ENCODE results near the gene GRIA2. TPM values are rescaled to one million over a fixed set of nuclear protein-coding genes. Genes with fewer than 3 reads are reported as not detected.
A peak's percentile ranks its signal among the peaks of the same experiment; 100 is the strongest.
"Not testable (repeated sequence)": the region's sequence is repeated elsewhere in the genome, so short reads cannot be mapped to it uniquely, and the experiment has no call there.

GRIA2 gene
- polyA plus RNA-seq, 3 donors = 0.86 to 1.3 (median 0.88) TPM

- not testable (repeated sequence) for DNase-seq
Measured at GRCh38 chr4:157258165-157258564, 37.6 kb downstream of the GRIA2 start.

- DNase-seq = peak; percentile 57
Measured at GRCh38 chr4:157265281-157265680, 44.8 kb downstream of the GRIA2 start.

- no peak for DNase-seq
Measured at GRCh38 chr4:157270108-157270507, 49.6 kb downstream of the GRIA2 start.

- no peak for DNase-seq
Measured at GRCh38 chr4:157270552-157270951, 50.0 kb downstream of the GRIA2 start.

- no peak for DNase-seq
Measured at GRCh38 chr4:157271166-157271869, 50.8 kb downstream of the GRIA2 start.

GRCh38 chr4:157280673-157281072 is 60.1 kb downstream of the GRIA2 start:
- no peak for DNase-seq

GRCh38 chr4:157282019-157282418 is 61.5 kb downstream of the GRIA2 start:
- no peak for DNase-seq

- DNase-seq = no peak
Measured at GRCh38 chr4:157287445-157287844, 66.9 kb downstream of the GRIA2 start.

- DNase-seq = no peak
Measured at GRCh38 chr4:157290622-157291021, 70.1 kb downstream of the GRIA2 start.

- DNase-seq = no peak
Measured at GRCh38 chr4:157291071-157291470, 70.5 kb downstream of the GRIA2 start.

GRCh38 chr4:157293673-157294072 is 73.1 kb downstream of the GRIA2 start:
- no peak for DNase-seq

- DNase-seq = no peak
Measured at GRCh38 chr4:157294575-157294974, 74.0 kb downstream of the GRIA2 start.

GRCh38 chr4:157300701-157301100 is 80.2 kb downstream of the GRIA2 start:
- no peak for DNase-seq

- no peak for DNase-seq
Measured at GRCh38 chr4:157303471-157303960, 83.0 kb downstream of the GRIA2 start.

GRCh38 chr4:157304769-157305168 is 84.2 kb downstream of the GRIA2 start:
- no peak for DNase-seq

- no peak for DNase-seq
Measured at GRCh38 chr4:157312702-157313101, 92.2 kb downstream of the GRIA2 start.

- no peak for DNase-seq
Measured at GRCh38 chr4:157314906-157315305, 94.4 kb downstream of the GRIA2 start.

- DNase-seq = no peak
Measured at GRCh38 chr4:157315968-157316367, 95.4 kb downstream of the GRIA2 start.

GRCh38 chr4:157320092-157320491 is 99.6 kb downstream of the GRIA2 start:
- DNase-seq = no peak

GRCh38 chr4:157327666-157328065 is 107.1 kb downstream of the GRIA2 start:
- DNase-seq = no peak

GRCh38 chr4:157357887-157358286 is 137.4 kb downstream of the GRIA2 start:
- no peak for DNase-seq

- no peak for DNase-seq
Measured at GRCh38 chr4:157358439-157358838, 137.9 kb downstream of the GRIA2 start.

GRCh38 chr4:157358851-157359250 is 138.3 kb downstream of the GRIA2 start:
- DNase-seq = no peak

- no peak for DNase-seq
Measured at GRCh38 chr4:157363360-157363759, 142.8 kb downstream of the GRIA2 start.
